ENCODE results near the gene PCSK5.
"Not testable (repeated sequence)": the region's sequence is repeated elsewhere in the genome, so short reads cannot be mapped to it uniquely, and the experiment has no call there.

PCSK5 gene

DNA sequence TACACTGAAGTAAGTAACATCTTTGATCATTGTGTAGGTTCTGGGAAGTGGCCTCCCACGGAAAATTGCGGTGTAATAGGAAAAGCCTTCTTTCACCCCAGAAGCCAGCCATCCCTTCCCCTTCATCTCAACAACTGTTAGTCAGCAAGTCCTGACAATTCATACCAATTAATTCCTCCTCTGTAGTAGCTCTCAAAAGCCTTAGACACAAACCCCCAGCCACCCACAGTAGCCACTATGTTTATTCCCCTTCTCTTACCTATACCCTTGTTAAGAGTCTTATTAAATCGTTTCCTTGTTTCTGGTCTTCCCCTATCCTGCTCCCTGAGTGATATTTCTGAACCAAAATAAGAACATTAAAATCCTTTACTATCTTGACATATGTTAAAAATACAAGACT, 143.6 kb downstream of the PCSK5 start:
- Histone ChIP-seq H3K4me1 (ENCODE audit: control insufficient read depth, insufficient read depth, low read length) (peaks cover 3% of the 10 kb centered on the region), H3K9ac (ENCODE audit: low read length) (no peak overlapping the region), H3K27ac (ENCODE audit: low read depth, low read length) (no peak overlapping the region), H3K36me3 (ENCODE audit: control insufficient read depth, insufficient read depth, low read length) (no peaks in the 10 kb centered on the region), H3K27me3 (ENCODE audit: control insufficient read depth, insufficient read depth, low read length) (no peaks in the 10 kb centered on the region), H3K4me3 (ENCODE audit: low read length) (no peak overlapping the region)

DNA sequence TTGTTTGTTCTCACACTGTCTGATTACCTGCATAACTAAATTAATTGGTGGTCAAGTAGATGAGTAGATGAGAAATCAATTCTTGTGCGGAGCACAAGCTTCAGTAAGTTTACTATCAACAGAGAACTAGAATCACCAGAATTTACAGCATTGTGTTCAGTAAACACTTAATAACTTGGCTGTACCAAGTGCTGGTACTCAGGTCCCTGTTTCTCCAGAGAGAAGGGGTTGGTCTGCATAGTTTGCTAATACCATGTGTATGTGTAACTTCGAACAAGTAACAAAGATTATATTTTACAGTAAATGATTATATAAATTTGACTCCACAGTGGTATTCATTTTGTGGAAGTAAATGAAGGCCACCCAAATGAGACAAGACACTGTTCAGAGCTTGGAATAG, 146.3 kb downstream of the PCSK5 start:
- H3K27ac ChIP-seq (ENCODE audit: low read depth, low read length), result no peak overlapping the region

DNA sequence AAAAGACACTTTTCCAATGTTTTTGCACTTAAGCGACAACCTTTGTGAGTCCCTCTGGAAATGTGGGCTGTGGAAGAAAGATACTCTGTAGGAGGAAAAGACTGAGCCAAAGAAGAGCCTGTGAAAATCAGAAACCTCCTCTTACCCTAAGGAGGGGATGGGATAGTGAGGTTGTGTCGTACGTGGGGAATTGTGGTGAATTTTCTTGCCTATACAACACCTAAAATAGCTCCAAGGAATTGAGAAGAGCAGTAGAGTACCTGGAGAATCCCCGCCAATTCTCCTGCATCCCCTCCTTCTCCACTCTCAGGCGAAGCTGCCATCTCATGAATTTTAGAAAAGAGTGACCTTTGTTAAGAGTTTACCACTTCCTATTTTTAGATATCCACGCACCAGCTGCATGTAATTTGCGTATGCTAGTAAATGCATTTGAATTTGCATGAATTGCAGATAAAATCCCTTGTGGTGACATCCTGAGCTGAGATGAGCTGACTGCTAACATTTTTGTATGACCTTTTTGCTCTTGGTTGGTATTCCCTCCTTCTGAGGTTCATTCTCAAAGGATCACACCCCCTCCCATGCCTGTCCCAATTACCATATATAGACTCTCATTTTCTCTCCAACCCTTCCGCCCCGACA, 147.2 kb downstream of the PCSK5 start:
- Histone ChIP-seq H3K27me3 (ENCODE audit: control insufficient read depth, insufficient read depth, low read length) (no peaks in the 10 kb centered on the region), H3K27ac (ENCODE audit: low read depth, low read length) (no peak overlapping the region), H3K4me3 (ENCODE audit: low read length) (no peak overlapping the region), H3K36me3 (ENCODE audit: control insufficient read depth, insufficient read depth, low read length) (no peaks in the 10 kb centered on the region), H3K9ac (ENCODE audit: low read length) (no peak overlapping the region), H3K4me1 (ENCODE audit: control insufficient read depth, insufficient read depth, low read length) (no peaks in the 10 kb centered on the region)

More for the DNA sequence above, 146.3 kb downstream of the PCSK5 start:
- no peak overlapping the region for H3K9ac ChIP-seq (ENCODE audit: low read length)
- H3K36me3 ChIP-seq (ENCODE audit: control insufficient read depth, insufficient read depth, low read length), result no peaks in the 10 kb centered on the region
- H3K4me3 ChIP-seq (ENCODE audit: low read length), result no peak overlapping the region
- H3K27me3 ChIP-seq (ENCODE audit: control insufficient read depth, insufficient read depth, low read length), result no peaks in the 10 kb centered on the region
- peaks cover 3% of the 10 kb centered on the region for H3K4me1 ChIP-seq (ENCODE audit: control insufficient read depth, insufficient read depth, low read length)

- Histone ChIP-seq H3K36me3 (ENCODE audit: control insufficient read depth, insufficient read depth, low read length) (no peaks in the 10 kb centered on the region), H3K27me3 (ENCODE audit: control insufficient read depth, insufficient read depth, low read length) (no peaks in the 10 kb centered on the region), H3K27ac (ENCODE audit: low read depth, low read length) (no peak overlapping the region), H3K4me1 (ENCODE audit: control insufficient read depth, insufficient read depth, low read length) (no peaks in the 10 kb centered on the region), H3K4me3 (ENCODE audit: low read length) (no peak overlapping the region), H3K9ac (ENCODE audit: low read length) (no peak overlapping the region)
Measured at GRCh38 chr9:76038431-76038830, 148.0 kb downstream of the PCSK5 start.

- H3K36me3 ChIP-seq (ENCODE audit: control insufficient read depth, insufficient read depth, low read length), result no peaks in the 10 kb centered on the region
- H3K9ac ChIP-seq (ENCODE audit: low read length), result no peak overlapping the region
- no peak overlapping the region for H3K4me3 ChIP-seq (ENCODE audit: low read length)
- no peaks in the 10 kb centered on the region for H3K4me1 ChIP-seq (ENCODE audit: control insufficient read depth, insufficient read depth, low read length)
- H3K27ac ChIP-seq (ENCODE audit: low read depth, low read length), result no peak overlapping the region
- no peaks in the 10 kb centered on the region for H3K27me3 ChIP-seq (ENCODE audit: control insufficient read depth, insufficient read depth, low read length)
Measured at GRCh38 chr9:76044266-76044819, 153.9 kb downstream of the PCSK5 start.

DNA sequence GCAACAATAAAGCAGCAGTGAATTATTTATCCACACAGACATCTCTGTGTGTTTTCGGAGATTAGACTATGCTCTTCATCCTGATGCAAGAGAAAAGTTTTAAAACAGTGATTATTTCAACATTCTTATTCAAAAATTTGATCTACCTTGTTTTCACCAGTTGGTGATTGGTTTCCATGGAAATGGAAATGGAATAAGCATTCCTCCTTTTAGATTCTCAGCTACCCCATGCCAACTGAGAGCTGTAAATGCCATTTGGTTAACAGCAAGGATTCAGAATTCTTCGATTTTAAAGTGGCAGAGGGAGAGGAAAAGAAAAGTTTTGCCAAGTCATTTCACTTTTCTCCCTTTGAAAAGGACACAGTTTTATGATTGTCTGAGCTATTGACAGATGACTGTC, 154.7 kb downstream of the PCSK5 start:
- Histone ChIP-seq H3K9ac (ENCODE audit: low read length) (no peak overlapping the region), H3K4me3 (ENCODE audit: low read length) (no peak overlapping the region), H3K27ac (ENCODE audit: low read depth, low read length) (no peak overlapping the region)

GRCh38 chr9:76049341-76049740, 158.9 kb downstream of the PCSK5 start:
- Histone ChIP-seq H3K9ac (ENCODE audit: low read length) (no peak overlapping the region), H3K27ac (ENCODE audit: low read depth, low read length) (no peak overlapping the region), H3K27me3 (ENCODE audit: control insufficient read depth, insufficient read depth, low read length) (no peaks in the 10 kb centered on the region), H3K4me1 (ENCODE audit: control insufficient read depth, insufficient read depth, low read length) (no peaks in the 10 kb centered on the region), H3K4me3 (ENCODE audit: low read length) (no peak overlapping the region), H3K36me3 (ENCODE audit: control insufficient read depth, insufficient read depth, low read length) (no peaks in the 10 kb centered on the region)

More for the DNA sequence above, 154.7 kb downstream of the PCSK5 start:
- Histone ChIP-seq H3K27me3 (ENCODE audit: control insufficient read depth, insufficient read depth, low read length) (no peaks in the 10 kb centered on the region), H3K36me3 (ENCODE audit: control insufficient read depth, insufficient read depth, low read length) (no peaks in the 10 kb centered on the region), H3K4me1 (ENCODE audit: control insufficient read depth, insufficient read depth, low read length) (no peaks in the 10 kb centered on the region)

GRCh38 chr9:76067696-76068095, 177.2 kb downstream of the PCSK5 start:
- Histone ChIP-seq H3K36me3 (ENCODE audit: control insufficient read depth, insufficient read depth, low read length) (no peaks in the 10 kb centered on the region), H3K4me1 (ENCODE audit: control insufficient read depth, insufficient read depth, low read length) (no peaks in the 10 kb centered on the region), H3K27me3 (ENCODE audit: control insufficient read depth, insufficient read depth, low read length) (no peaks in the 10 kb centered on the region), H3K27ac (ENCODE audit: low read depth, low read length) (no peak overlapping the region), H3K4me3 (ENCODE audit: low read length) (no peak overlapping the region), H3K9ac (ENCODE audit: low read length) (no peak overlapping the region)

DNA sequence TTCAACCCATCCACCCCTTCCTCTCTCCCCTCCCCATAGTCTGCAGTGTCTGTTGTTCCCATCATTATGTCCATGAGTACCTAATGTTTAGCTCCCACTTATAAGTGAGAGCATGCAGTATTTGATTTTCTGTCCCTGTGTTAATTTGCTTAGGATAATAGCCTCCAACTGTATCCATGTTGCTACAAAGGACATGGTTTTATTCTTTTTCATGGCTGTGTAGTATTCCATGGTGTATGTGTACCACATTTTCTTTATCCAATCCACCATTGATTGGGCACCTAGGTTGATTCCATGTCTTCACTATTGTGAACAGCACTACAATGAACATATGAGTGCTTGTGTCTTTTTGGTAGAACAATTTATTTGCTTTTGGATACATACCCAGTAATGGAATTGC, 187.1 kb downstream of the PCSK5 start:
- Histone ChIP-seq H3K9ac (ENCODE audit: low read length) (no peak overlapping the region), H3K27me3 (ENCODE audit: control insufficient read depth, insufficient read depth, low read length) (no peaks in the 10 kb centered on the region), H3K27ac (ENCODE audit: low read depth, low read length) (no peak overlapping the region), H3K4me1 (ENCODE audit: control insufficient read depth, insufficient read depth, low read length) (no peaks in the 10 kb centered on the region), H3K4me3 (ENCODE audit: low read length) (no peak overlapping the region), H3K36me3 (ENCODE audit: control insufficient read depth, insufficient read depth, low read length) (peaks cover 3% of the 10 kb centered on the region)

GRCh38 chr9:76081281-76081680, 190.8 kb downstream of the PCSK5 start:
- H3K9ac ChIP-seq (ENCODE audit: low read length); H3K36me3 ChIP-seq (ENCODE audit: control insufficient read depth, insufficient read depth, low read length); H3K4me3 ChIP-seq (ENCODE audit: low read length); H3K4me1 ChIP-seq (ENCODE audit: control insufficient read depth, insufficient read depth, low read length); H3K27ac ChIP-seq (ENCODE audit: low read depth, low read length); H3K27me3 ChIP-seq (ENCODE audit: control insufficient read depth, insufficient read depth, low read length): not testable (repeated sequence)

DNA sequence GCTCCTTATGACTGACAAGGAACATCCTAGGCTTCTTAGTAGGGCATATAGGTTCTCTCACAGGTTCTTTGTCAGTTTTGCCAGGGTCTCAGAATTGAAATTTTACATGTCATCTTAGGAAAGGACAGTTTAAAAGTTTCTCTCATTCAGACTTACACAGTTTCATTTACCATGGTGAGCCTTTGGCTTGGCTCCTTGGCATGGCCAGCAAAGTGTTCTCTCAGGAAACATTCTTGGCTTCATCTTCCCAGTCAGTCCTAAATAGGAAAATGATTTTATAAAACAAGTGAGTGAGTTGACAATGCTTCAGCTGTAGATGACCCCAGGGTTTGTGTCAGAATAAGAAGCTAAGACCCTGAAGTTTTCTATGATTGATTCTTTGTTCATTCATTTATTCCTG, 191.6 kb downstream of the PCSK5 start:
- Histone ChIP-seq H3K27me3 (ENCODE audit: control insufficient read depth, insufficient read depth, low read length) (no peaks in the 10 kb centered on the region), H3K36me3 (ENCODE audit: control insufficient read depth, insufficient read depth, low read length) (peaks cover 3% of the 10 kb centered on the region), H3K27ac (ENCODE audit: low read depth, low read length) (no peak overlapping the region), H3K4me3 (ENCODE audit: low read length) (no peak overlapping the region), H3K9ac (ENCODE audit: low read length) (no peak overlapping the region), H3K4me1 (ENCODE audit: control insufficient read depth, insufficient read depth, low read length) (no peaks in the 10 kb centered on the region)

- Histone ChIP-seq H3K27me3 (ENCODE audit: control insufficient read depth, insufficient read depth, low read length) (no peaks in the 10 kb centered on the region), H3K4me1 (ENCODE audit: control insufficient read depth, insufficient read depth, low read length) (no peaks in the 10 kb centered on the region), H3K4me3 (ENCODE audit: low read length) (no peak overlapping the region), H3K9ac (ENCODE audit: low read length) (no peak overlapping the region), H3K36me3 (ENCODE audit: control insufficient read depth, insufficient read depth, low read length) (no peaks in the 10 kb centered on the region), H3K27ac (ENCODE audit: low read depth, low read length) (no peak overlapping the region)
Measured at GRCh38 chr9:76085596-76085995, 195.1 kb downstream of the PCSK5 start.

DNA sequence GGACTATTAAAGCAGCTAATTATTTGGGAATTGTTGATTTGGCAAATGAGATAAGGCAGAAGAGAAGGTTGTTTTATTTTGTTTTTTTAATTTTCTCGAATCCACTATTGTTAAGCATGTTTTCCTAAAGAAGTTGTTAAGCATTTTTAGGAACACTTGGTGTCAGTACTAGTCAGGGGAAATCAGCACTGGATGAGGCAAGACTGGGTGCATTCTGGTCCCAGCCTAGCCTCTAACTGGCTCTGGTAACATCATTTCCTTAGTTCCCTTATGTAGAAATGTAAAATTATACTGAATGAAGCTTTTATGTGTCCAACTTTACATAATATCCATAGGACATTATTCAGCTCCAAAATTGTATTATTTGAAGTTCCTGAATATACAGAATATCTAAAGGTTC, 196.1 kb downstream of the PCSK5 start:
- H3K4me1 ChIP-seq (ENCODE audit: control insufficient read depth, insufficient read depth, low read length), result no peaks in the 10 kb centered on the region
- no peak overlapping the region for H3K27ac ChIP-seq (ENCODE audit: low read depth, low read length)
- H3K4me3 ChIP-seq (ENCODE audit: low read length), result no peak overlapping the region
- H3K36me3 ChIP-seq (ENCODE audit: control insufficient read depth, insufficient read depth, low read length), result no peaks in the 10 kb centered on the region
- H3K9ac ChIP-seq (ENCODE audit: low read length), result no peak overlapping the region
- no peaks in the 10 kb centered on the region for H3K27me3 ChIP-seq (ENCODE audit: control insufficient read depth, insufficient read depth, low read length)

Measured in rectal smooth muscle tissue (tissue), 1 donor.